GM12892 (cell line): ENCODE data around the gene POTEJ.
"Not testable (repeated sequence)": the region's sequence is repeated elsewhere in the genome, so short reads cannot be mapped to it uniquely, and the experiment has no call there.

Experiments used
- POLR2A ChIP-seq: IDR thresholded peaks from 2 replicates; pipeline ENCODE4 v1.6.1; 2011; ENCODE audit warnings: low read depth, low read length, control low read depth
- POLR2AphosphoS5 ChIP-seq: IDR thresholded peaks from 2 replicates; pipeline ENCODE4 v1.6.1; 2011; ENCODE audit warnings: low read depth, low read length, control low read depth

DNA sequence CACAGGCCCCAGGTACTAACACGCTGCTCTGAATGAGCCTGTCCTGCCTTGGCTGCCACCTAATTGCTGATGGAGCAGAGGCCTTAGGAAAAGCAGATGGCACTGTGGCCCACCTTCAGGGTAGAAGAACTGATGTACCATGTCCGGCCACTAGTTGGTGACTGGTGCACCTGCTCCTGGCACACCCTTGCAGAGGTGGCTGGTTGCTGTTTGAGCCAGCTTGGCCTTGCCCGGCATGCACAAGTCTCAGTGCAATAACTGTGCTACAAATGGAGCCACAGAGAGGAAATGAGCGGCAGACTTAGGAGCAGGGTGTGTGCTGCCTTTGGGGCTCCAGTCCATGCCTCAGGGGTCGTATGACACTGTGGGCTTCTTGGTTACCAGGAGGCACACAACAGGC is 54.4 kb downstream of the POTEJ start:
- TF ChIP-seq POLR2AphosphoS5, POLR2A: not testable (repeated sequence)
